NCI-H524 (cell line): ENCODE measurements around the gene NUDT19.
"Not testable (repeated sequence)": the region's sequence is repeated elsewhere in the genome, so short reads cannot be mapped to it uniquely, and the experiment has no call there.

Source experiments
- DNase-seq, 2 experiments: peaks; one replicate each; lab custom pipeline; 2025; lab: John Stamatoyannopoulos, UW

Gene NUDT19

DNA sequence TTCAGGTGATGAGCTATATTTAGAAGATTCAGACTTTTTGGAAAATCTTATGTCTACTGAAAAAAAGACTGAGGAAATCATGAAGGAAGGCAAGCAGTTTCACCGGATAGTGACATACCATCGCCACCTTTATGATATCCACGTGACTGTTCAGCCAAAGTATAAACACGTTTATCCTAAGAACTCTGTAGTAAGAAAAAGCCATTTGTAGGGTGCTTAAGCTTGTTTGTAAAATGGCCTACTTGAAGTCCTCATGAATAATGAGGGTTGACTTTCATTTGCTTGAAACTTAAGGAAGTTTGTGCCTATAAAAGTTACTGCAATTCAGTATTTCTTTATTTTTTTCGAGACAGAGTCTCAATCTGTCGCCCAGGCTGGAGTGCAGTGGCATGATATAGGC lies 20.1 kb downstream of the NUDT19 start:
- no peak for DNase-seq

DNA sequence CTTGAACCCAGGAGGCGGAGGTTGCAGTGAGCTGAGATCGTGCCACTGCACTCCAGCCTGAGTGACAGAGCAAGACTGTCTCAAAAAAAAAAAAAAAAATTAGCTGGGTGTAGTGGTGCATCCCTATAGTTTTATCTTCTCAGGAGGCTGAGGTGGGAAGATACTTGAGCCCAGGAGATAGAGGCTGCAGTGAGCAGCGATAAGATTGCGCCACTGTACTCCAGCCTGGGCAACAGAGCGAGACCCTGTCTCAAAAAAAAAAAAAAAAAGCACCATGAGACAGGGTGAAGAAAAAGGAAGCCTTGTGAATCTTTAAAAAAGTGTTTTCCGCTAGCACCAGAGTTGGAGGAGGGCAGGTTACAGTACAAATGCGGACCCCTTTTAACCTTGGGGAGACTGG lies 24.6 kb downstream of the NUDT19 start:
- not testable (repeated sequence) for DNase-seq

DNA sequence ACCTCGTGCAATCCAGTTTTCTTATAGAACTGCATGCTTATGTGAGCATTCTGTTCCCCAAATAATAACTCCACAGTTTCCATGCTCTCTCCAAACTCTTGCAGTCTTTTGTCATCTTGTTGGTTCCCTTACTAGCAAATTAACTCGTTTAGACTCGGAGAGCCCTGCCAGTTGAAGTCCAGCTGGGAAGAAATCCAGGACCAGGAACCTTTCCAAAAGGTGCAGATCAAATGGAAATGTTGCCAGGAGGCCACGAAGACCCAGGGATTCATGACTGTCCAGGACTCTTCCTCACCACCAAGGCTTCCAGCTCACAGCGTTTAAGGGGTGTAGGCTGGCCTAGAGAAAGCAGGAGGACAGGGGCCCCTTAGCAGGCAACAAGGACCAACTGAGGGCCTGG lies 25.9 kb downstream of the NUDT19 start:
- no peak for DNase-seq

DNA sequence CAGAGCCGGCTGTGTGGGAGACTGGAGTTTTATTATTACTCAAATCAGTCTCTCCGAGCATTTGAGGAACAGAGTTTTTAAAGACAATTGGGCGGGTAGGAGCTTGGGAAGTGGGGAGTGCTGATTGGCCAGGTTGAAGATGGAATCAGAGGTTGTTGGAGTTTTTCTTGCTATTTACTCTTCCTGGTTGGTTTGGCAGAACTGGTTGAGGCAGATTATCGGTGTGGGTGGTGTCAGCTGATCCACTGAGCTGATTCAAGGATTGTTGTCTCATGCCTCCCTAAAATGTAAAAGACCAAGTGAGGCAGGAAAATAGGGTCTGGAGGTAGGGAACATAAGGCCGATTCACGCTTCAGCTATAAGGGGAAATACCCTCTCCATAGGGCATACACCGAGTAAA lies 26.7 kb downstream of the NUDT19 start:
- DNase-seq = no peak

DNA sequence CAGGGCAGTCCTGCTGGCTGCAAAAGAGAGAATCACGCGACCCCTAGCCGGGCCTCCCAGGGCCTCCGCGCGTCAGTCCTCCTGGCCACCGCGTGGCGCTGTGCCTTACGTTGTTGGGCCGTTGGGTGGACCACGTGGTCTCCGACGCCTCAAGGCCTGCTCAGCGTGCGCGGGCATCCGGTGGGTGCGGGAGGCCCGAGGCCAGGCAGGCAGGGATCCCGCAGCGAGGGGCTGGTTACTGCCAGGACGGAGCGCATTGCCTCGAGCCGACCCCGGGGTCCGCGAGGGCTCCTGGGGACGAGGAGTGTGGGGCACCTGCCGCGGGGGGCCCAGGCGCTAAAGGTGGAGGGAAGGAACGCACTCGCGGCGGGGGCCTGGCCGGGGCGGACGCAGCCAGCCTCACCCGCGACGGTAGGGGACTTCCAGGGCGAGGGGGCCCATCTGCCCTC lies 28.0 kb downstream of the NUDT19 start, which contains the start of gene TDRD12:
TSS of gene TDRD12 (plus strand) at position 157 of the 449 bp plus-strand sequence. CDS start 306 bp downstream, outside the sequence.
- DNase-seq = no peak

DNA sequence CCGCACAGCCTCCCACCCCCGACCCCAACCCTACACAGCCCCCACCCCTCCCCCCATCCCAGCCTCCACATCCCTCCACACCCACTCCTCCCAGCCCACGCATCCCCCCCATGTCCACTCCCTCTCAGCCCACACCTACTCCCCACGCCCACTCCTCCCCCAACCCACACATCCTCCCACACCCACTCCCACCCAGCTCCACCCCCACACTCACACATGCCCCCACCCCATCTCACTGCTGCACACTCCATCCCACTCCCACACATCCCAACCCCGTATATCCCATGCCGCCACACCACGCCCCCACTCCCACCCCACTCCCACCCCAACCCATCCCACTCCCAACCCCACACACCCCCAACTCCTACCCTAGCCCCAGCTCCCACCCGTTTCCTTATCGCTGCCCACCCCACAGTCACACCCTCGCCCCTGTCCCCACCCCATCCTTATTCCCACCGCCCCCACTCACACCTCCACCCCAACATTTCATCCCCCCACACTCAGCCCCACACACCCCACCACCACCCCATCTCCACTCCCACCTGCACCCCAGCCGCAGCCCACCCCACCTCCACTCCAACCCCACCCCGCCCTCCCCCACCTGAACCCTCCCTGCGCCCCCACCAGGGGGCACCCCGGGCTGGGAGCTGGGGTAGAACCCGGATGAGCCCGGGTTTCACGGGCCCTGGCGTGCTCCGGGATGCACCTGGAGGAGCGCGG lies 28.8 kb downstream of the NUDT19 start:
- no peak for DNase-seq

DNA sequence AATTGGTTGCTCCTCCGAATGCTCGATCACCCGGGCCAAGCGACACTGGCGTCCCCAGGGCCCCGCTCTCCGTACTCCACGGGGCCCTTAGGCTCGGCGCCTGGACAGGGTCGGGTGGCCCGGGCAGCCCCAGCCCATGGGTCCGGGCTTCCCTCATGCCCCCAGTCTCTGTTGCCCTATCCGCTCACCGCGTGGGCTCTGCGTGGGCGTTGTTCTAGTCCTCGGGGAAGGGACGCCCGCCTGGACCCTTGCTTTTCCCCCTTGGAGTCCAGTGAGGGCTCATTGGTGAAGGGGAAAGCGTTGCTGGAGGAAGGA lies 29.3 kb downstream of the NUDT19 start:
- no peak for DNase-seq

DNA sequence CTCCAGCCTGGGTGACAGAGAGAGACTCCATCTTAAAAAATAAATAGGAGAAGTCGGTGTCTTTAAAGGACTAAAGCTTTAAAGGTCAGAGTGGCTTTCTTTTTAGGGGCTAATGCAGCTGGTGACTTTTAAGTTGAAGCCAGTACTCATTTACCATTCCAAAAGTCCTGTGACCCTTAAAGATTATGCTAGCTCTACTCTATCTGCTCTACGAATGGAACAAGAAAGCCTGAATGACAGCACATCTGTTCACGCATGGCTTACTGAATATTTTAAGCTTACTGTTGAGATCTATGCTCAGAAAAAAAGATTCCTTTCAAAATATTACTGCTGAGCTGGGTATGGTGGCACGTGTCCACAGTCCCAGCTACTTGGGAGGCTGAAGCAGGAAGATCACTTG lies 44.3 kb downstream of the NUDT19 start:
- DNase-seq = peak in 1 of 2 experiments; percentile 7

DNA sequence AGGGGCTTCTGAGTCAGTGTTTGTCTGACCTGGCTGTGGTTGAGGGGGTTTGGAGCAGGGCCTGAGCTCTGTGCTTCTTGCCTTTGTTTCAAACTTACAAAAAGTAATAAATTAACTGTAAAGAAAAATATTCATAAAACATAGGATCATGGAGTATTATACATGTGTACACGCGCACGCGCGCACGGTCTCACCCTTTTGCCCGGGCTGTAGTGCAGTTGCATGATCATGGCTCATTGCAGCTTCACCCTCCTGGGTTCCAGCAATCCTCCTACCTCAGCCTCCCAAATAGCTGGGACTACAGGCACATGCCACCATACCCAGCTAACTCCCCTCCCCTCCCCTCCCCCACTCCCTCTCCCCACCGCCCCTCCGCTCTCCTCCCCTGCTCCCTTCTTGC lies 51.4 kb downstream of the NUDT19 start:
- DNase-seq = no peak

DNA sequence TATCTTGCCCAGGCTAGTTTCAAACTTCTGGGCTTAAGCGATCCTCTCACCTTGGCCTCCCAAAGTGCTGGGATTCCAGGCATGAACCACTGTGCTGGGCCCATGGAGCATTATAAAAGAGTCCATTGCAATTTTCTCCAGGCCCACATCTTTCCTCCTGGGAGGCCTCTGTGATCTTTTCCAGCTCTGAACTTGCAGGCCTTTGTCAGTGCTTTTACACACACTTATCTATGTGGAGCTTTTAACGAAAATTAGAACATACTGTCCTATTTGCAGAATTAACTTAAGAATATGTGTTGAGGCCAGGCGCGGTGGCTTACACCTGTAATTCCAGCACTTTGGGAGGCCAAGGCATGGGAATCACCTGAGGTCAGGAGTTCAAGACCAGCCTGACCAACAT lies 51.8 kb downstream of the NUDT19 start:
- DNase-seq = no peak

DNA sequence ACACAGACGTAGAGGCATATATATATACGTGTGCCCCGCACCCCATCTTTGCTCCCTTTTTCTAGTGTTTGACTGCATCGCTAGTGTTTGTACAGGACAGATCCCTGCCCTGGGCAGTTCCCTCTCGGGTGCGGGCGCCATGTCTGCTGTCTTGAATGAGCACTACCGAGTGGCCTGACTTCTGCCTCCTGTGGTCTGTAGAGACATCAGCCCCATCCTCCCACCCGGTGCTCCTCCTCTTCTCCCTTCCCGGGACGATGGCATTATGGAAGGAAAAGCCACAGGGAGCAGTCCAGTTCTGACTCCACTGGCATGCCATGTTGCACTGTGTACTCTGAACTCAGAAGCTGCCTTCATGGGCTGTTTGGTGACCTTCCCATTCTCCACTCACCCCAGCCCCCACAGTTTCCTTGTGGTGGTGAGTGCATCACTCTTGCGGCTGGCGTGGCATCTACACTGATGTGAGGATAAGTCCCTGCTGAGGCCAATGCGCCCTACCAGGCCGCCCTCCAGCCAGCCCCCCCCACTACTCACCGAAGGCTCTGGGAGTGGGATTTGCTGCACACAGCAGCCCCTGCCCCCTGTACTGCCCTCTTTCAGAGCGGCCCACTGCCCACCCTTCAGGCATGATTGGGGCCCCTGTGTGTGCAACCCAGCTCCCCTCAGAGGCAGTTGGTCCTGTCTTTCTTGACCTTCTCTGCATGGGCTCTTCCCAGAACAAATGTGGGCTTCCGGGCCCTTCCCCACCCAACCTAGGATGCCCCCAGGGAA lies 53.1 kb downstream of the NUDT19 start:
- no peak for DNase-seq

DNA sequence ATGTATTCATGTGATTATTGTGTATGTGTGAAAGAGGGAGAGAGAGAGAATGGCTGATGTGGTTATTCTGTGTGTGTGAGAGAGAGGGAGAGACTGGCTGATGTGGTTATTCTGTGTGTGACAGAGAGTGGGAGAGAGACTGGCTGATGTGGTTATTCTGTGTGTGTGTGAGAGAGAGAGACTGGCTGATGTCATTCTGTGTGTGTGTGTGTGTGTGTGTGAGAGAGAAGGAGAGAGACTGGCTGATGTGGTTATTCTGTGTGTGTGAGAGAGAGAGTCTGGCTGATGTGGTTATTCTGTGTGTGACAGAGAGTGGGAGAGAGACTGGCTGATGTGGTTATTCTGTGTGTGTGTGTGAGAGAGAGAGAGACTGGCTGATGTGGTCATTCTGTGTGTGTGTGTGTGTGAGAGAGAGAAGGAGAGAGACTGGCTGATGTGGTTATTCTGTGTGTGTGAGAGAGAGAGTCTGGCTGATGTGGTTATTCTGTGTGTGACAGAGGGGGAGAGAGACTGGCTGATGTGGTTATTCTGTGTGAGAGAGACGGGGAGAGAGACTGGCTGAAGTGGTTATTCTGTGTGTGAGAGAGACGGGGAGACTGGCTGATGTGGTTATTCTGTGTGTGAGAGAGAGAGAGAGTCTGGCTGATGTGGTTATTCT lies 54.1 kb downstream of the NUDT19 start:
- not testable (repeated sequence) for DNase-seq

DNA sequence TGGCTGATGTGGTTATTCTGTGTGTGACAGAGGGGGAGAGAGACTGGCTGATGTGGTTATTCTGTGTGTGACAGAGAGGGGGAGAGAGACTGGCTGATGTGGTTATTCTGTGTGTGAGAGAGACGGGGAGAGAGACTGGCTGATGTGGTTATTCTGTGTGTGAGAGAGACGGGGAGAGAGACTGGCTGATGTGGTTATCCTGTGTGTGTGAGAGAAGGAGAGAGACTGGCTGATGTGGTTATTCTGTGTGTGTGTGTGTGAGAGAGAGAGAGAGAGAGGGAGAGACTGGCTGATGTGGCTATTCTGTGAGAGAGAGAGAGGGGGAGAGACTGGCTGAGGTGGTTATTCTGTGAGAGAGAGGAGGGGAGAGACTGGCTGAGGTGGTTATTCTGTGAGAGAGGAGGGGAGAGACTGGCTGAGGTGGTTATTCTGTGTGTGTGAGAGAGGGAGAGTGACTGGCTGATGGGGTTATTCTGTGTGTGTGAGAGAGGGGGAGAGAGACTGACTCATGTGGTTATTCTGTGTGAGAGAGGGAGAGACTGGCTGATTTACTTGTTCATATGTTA lies 55.1 kb downstream of the NUDT19 start:
- not testable (repeated sequence) for DNase-seq

DNA sequence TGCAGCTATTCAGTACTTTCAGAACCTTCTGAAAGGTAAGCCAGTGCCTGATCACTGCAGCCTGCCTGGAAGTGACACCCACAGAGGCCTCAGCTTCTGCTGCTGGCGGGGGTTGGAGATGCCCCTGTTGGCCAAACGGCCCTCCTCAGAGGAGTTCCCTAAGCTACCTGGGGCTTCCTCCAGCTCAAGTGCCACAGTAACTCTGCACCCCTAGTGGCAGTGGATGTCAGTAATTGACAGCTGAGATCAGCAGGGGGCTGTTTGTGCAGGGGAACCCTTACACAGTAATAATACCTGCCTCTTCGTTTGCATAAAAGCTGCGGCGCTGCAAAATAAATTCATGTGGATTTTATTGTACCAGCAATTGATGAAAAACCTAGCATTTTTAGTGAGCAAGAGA lies 56.9 kb downstream of the NUDT19 start:
- DNase-seq = peak; percentile 26 to 54

DNA sequence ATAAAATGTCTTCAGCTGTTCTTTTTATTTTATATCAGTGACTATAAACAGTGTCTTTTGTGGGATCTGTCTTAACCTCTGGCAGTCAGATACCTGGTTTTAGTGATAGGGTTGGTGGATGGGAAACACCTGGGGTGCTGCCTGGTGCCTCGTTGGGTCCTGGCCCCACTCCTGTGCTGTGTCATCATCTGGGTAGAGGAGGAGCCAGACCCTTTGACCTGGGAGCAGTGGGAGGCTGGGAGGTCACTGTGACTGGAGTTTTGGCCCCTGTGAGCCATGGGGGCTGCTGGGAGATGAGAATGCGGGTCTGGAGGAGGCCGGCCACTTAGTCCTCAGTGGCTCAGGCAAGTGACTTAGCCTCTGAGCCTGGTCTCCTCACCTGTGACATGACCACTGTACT lies 57.3 kb downstream of the NUDT19 start:
- no peak for DNase-seq

DNA sequence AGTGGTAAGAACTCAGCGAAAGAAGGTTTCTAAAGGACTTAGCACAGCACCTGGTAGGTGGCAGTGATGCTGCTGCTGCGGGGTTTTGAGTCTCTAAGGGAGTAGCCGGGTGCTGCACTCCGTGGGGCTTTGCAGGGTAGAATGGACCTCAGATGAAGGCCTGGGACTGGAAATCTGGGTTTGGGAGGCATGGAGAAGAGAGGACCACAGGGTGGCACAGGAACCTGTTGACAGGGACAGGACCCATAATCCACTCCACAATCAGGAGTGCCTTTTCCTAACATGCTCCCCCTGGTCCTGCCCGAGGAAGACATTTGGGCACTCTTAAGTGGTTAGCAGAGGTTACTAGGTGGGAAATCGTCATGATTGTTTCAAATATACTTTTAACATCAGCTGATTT lies 57.7 kb downstream of the NUDT19 start:
- DNase-seq = no peak

DNA sequence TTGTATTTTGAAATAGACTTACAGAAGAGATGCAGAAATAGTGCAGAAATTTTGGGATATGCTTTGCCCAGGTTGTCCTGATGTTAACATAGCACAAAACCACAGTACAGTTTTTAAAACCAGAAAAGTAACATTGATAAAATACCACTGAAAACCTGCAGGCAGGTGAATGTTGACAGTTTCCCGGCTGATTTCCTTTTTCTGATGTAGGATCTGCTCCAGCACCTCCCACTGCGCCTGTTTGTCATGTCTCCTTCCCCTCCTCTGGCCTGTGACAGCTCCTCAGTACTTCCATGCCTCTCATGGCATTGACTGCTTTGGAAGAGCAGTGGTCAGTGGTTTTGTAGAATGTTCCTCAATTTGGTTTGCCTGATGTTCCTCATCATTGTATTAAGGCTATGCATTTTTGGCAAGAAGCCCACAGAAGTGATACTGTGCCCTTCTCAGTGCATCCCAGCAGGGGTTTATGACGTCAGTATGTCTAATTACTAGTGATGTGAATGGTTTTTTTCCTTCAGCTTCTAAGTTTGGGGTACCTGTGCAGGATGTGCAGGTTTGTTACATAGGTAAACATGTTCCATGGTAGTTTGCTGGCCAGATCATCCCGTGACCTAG lies 58.9 kb downstream of the NUDT19 start:
- DNase-seq = peak in 1 of 2 experiments; percentile 8

DNA sequence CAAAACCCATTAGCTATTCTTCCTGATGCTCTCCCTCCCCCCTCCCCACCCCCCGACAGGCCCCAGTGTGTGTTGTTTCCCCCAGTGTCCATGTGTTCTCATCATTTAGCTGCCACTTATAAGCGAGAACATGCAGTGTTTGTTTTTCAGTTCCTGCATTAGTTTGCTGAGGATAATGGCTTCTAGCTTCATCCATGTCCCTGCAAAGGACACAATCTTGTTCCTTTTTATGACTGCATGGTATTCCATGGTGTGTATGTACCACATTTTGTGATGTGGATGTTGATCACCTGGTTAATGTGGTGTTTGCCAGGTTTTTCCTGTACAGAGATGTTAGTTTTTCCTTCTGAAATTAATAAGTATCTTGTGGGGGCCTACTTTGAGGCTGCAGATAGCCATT lies 59.4 kb downstream of the NUDT19 start:
- no peak for DNase-seq

DNA sequence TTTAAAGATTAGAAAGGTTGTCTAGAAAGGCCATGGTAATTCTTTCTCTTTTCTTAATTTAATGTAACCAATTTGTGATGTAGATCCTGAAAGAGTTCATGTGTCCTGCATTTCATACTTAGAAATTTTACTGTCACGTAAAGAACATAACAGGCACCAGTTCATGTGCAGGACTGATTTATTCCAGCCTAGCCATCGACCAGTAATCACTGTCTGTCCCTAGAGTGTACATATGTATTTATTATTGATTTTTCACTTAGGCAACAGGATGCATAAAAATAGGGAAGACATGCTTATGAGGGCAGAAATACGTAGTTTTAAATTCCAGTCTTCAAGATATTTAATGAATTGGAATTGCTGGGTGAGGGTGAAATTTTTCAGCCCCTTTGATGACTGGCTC lies 65.6 kb downstream of the NUDT19 start:
- DNase-seq = no peak
